H9 (cell line): ENCODE data around the gene MESD. TPM values are rescaled to one million over a fixed set of nuclear protein-coding genes. Genes with fewer than 3 reads are reported as not detected.

Experiments used
- DNase-seq: peaks from one replicate; pipeline ENCODE4 v3.0.0-alpha.2; 2017
- H2AFZ ChIP-seq: one replicate; pipeline ENCODE4 v1.6.1; 2013; ENCODE audit warnings: mild to moderate bottlenecking, low read length, control low read depth, moderate library complexity
- H2AK5ac ChIP-seq: 2 replicates; pipeline ENCODE4 v1.6.1; 2013; ENCODE audit warnings: low read length, control low read depth, mixed read lengths; ENCODE audit not compliant: insufficient read length
- H2BK120ac ChIP-seq: one replicate; pipeline ENCODE4 v1.6.1; 2013; ENCODE audit warnings: low read depth, mild to moderate bottlenecking, low read length, control low read depth, inconsistent platforms; ENCODE audit not compliant: poor library complexity, severe bottlenecking
- H2BK12ac ChIP-seq: 2 replicates; pipeline ENCODE4 v1.6.1; 2013; ENCODE audit warnings: low read length, control low read depth, mixed read lengths, low read depth; ENCODE audit not compliant: insufficient read length
- H2BK15ac ChIP-seq: 2 replicates; pipeline ENCODE4 v1.6.1; 2013; ENCODE audit warnings: low read depth, low read length, control low read depth
- H2BK20ac ChIP-seq: one replicate; pipeline ENCODE4 v1.6.1; 2013; ENCODE audit warnings: low read depth, mild to moderate bottlenecking, low read length, control low read depth, inconsistent platforms; ENCODE audit not compliant: poor library complexity, severe bottlenecking
- H2BK5ac ChIP-seq: 2 replicates; pipeline ENCODE4 v1.6.1; 2013; ENCODE audit warnings: low read length, control low read depth, mixed read lengths; ENCODE audit not compliant: insufficient read length
- H3K14ac ChIP-seq: 2 replicates; pipeline ENCODE4 v1.6.1; 2013; ENCODE audit warnings: low read length, control low read depth; ENCODE audit not compliant: insufficient read depth
- H3K18ac ChIP-seq: 2 replicates; pipeline ENCODE4 v1.6.1; 2013; ENCODE audit warnings: low read depth, mild to moderate bottlenecking, mixed read lengths, low read length, control low read depth; ENCODE audit not compliant: insufficient read length
- H3K23ac ChIP-seq: 2 replicates; pipeline ENCODE4 v1.6.1; 2013; ENCODE audit warnings: low read length, control low read depth, mixed read lengths, low read depth; ENCODE audit not compliant: insufficient read length
- H3K23me2 ChIP-seq: 2 replicates; pipeline ENCODE4 v1.6.1; 2013; ENCODE audit warnings: low read depth, mild to moderate bottlenecking, mixed read lengths, low read length, control low read depth; ENCODE audit not compliant: insufficient read length, poor library complexity, severe bottlenecking
- H3K27ac ChIP-seq: 2 replicates; pipeline ENCODE4 v1.5.1; 2013; ENCODE audit warnings: low read length, control low read depth, mixed read lengths, low read depth; ENCODE audit not compliant: insufficient read length
- H3K27me3 ChIP-seq: 2 replicates; pipeline ENCODE4 v1.6.1; 2013; ENCODE audit warnings: low read length, control low read depth, inconsistent platforms; ENCODE audit not compliant: insufficient read depth
- H3K4ac ChIP-seq: 2 replicates; pipeline ENCODE4 v1.6.1; 2013; ENCODE audit warnings: low read depth, mild to moderate bottlenecking, control low read depth, inconsistent platforms, low read length, moderate library complexity
- H3K4me1 ChIP-seq: 2 replicates; pipeline ENCODE4 v1.6.1; 2013; ENCODE audit warnings: low read length, control low read depth, inconsistent platforms; ENCODE audit not compliant: insufficient read depth
- H3K4me2 ChIP-seq: 2 replicates; pipeline ENCODE4 v1.6.1; 2013; ENCODE audit warnings: low read length, control low read depth, mixed read lengths; ENCODE audit not compliant: insufficient read length, insufficient read depth
- H3K56ac ChIP-seq: 2 replicates; pipeline ENCODE4 v1.6.1; 2013; ENCODE audit warnings: low read depth, mild to moderate bottlenecking, mixed read lengths, low read length, control low read depth; ENCODE audit not compliant: insufficient read length
- H3K79me1 ChIP-seq: 2 replicates; pipeline ENCODE4 v1.6.1; 2013; ENCODE audit warnings: low read depth, mild to moderate bottlenecking, moderate library complexity, low read length, control low read depth, inconsistent platforms; ENCODE audit not compliant: insufficient read depth, poor library complexity, severe bottlenecking
- H3K79me2 ChIP-seq: 2 replicates; pipeline ENCODE4 v1.6.1; 2013; ENCODE audit warnings: low read length, control low read depth, inconsistent platforms; ENCODE audit not compliant: insufficient read depth
- H3K9ac ChIP-seq: 2 replicates; pipeline ENCODE4 v1.6.1; 2013; ENCODE audit warnings: low read length, control low read depth, mixed read lengths; ENCODE audit not compliant: insufficient read length; ENCODE audit errors: extremely low read depth
- H3K9me3 ChIP-seq: one replicate; pipeline ENCODE4 v1.6.1; 2013; ENCODE audit warnings: low read depth, low read length, inconsistent platforms; ENCODE audit not compliant: control insufficient read depth
- H3T11ph ChIP-seq: one replicate; pipeline ENCODE4 v1.6.1; 2013; ENCODE audit warnings: mild to moderate bottlenecking, low read length, control low read depth, inconsistent platforms
- H4K20me1 ChIP-seq: one replicate; pipeline ENCODE4 v1.6.1; 2013; ENCODE audit not compliant: control insufficient read depth, insufficient read length, insufficient read depth
- H4K5ac ChIP-seq: 2 replicates; pipeline ENCODE4 v1.6.1; 2013; ENCODE audit warnings: low read depth, mild to moderate bottlenecking, mixed read lengths, low read length, control low read depth; ENCODE audit not compliant: insufficient read length
- H4K8ac ChIP-seq: replicated peaks from 2 replicates; pipeline ENCODE4 v1.6.1; 2013; ENCODE audit warnings: low read length, control low read depth, mixed read lengths, low read depth; ENCODE audit not compliant: insufficient read length
- H4K91ac ChIP-seq: 2 replicates; pipeline ENCODE4 v1.6.1; 2013; ENCODE audit warnings: low read depth, mild to moderate bottlenecking, moderate library complexity, mixed read lengths, low read length, control low read depth; ENCODE audit not compliant: insufficient read length
- H3K27ac Mint-ChIP-seq, 3 experiments: 2 replicates in 2 of 3; 3 replicates in 1 of 3; pipeline ENCODE4 v1.8.0; 2020 to 2021; ENCODE audit warnings: mixed read lengths in 3 of 3, mild to moderate bottlenecking in 1 of 3, moderate library complexity in 1 of 3
- H3K27me3 Mint-ChIP-seq: 2 replicates; pipeline ENCODE4 v1.8.0; 2021; ENCODE audit warnings: low read depth, mild to moderate bottlenecking, moderate library complexity, mixed read lengths
- H3K36me3 Mint-ChIP-seq, 3 experiments: 2 replicates in 2 of 3; 3 replicates in 1 of 3; pipeline ENCODE4 v1.8.0; 2020 to 2021; ENCODE audit warnings: low read depth in 3 of 3, mixed read lengths in 3 of 3; ENCODE audit not compliant: insufficient read depth in 1 of 3
- H3K4me1 Mint-ChIP-seq, 2 experiments: 2 replicates each; pipeline ENCODE4 v1.8.0; 2020; ENCODE audit warnings: mixed read lengths in 2 of 2
- H3K4me3 Mint-ChIP-seq, 2 experiments: 2 replicates in 1 of 2; 3 replicates in 1 of 2; pipeline ENCODE4 v1.8.0; 2020 to 2021; ENCODE audit warnings: mild to moderate bottlenecking in 2 of 2, mixed read lengths in 2 of 2, moderate library complexity in 1 of 2
- H3K9me3 Mint-ChIP-seq, 2 experiments: 2 replicates in 1 of 2; 3 replicates in 1 of 2; pipeline ENCODE4 v1.8.0; 2020; ENCODE audit warnings: mild to moderate bottlenecking in 2 of 2, mixed read lengths in 2 of 2, moderate library complexity in 1 of 2
- WGBS: extraction: QIAGEN DNeasy Blood & Tissue Kit; methylation state at CpG from one replicate; pipeline ENCODE4 v1.1.7; 2013; ENCODE audit warnings: missing lambda C conversion rate, low lambda C conversion rate, mixed read lengths; ENCODE audit not compliant: insufficient read length; ENCODE audit errors: extremely low coverage; 5-methylcytosine and 5-hydroxymethylcytosine counted together
- total RNA-seq: library from RNA; stranded (reverse); gene quantifications from 2 replicates; pipeline ENCODE4 v1.2.1, GENCODE V29; 2021
- TF ChIP-seq, protein P1 (sequence below): fragments of 200-600 bp; sonication (generic); conservative IDR thresholded peaks from 3 replicates; pipeline ENCODE4 v1.8.0; 2021; ENCODE audit warnings: antibody characterized with exemption, mild to moderate bottlenecking

MESD gene
- total RNA-seq, 1 experiment from 2014 or later: 29.1 TPM

- H3K18ac ChIP-seq: no peak overlapping the region
- peaks cover 3% of the 10 kb centered on the region for H4K20me1 ChIP-seq
- H3K23me2 ChIP-seq: peaks cover 16% of the 10 kb centered on the region
- H2BK120ac ChIP-seq: no peak overlapping the region
- no peak overlapping the region for H2BK15ac ChIP-seq
- no peak overlapping the region for H3K27ac Mint-ChIP-seq
- no peak overlapping the region for H4K8ac ChIP-seq
- H3K4me1 ChIP-seq: no peaks in the 10 kb centered on the region
- no peaks in the 10 kb centered on the region for H3K9me3 Mint-ChIP-seq
- no peak overlapping the region for H3K27ac ChIP-seq
- H3K56ac ChIP-seq: no peak overlapping the region
- H2AK5ac ChIP-seq: no peak overlapping the region
- no peak overlapping the region for H2BK5ac ChIP-seq
- H3T11ph ChIP-seq: no peak overlapping the region
- peaks cover 3 to 8% (median 6%) of the 10 kb centered on the region in 3 experiments; a peak in 3 of 7 replicates for H3K36me3 Mint-ChIP-seq
- H4K5ac ChIP-seq: no peak overlapping the region
- no peak overlapping the region for H3K23ac ChIP-seq
- H2BK12ac ChIP-seq: no peak overlapping the region
- H3K4me1 Mint-ChIP-seq: peaks cover 9 to 20% of the 10 kb centered on the region in 2 experiments
- H4K91ac ChIP-seq: no peak overlapping the region
- H3K4me2 ChIP-seq: peak overlapping the region; percentile 55
- TF ChIP-seq, protein P1, sequence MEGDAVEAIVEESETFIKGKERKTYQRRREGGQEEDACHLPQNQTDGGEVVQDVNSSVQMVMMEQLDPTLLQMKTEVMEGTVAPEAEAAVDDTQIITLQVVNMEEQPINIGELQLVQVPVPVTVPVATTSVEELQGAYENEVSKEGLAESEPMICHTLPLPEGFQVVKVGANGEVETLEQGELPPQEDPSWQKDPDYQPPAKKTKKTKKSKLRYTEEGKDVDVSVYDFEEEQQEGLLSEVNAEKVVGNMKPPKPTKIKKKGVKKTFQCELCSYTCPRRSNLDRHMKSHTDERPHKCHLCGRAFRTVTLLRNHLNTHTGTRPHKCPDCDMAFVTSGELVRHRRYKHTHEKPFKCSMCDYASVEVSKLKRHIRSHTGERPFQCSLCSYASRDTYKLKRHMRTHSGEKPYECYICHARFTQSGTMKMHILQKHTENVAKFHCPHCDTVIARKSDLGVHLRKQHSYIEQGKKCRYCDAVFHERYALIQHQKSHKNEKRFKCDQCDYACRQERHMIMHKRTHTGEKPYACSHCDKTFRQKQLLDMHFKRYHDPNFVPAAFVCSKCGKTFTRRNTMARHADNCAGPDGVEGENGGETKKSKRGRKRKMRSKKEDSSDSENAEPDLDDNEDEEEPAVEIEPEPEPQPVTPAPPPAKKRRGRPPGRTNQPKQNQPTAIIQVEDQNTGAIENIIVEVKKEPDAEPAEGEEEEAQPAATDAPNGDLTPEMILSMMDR: no peak
- H3K27me3 ChIP-seq: no peaks in the 10 kb centered on the region
- no peak overlapping the region for H2BK20ac ChIP-seq
- peaks cover 2% of the 10 kb centered on the region; the same call in 1 of the 2 replicates for H3K79me2 ChIP-seq
- H3K14ac ChIP-seq: no peak overlapping the region
- WGBS: no CpG with 5 or more reads among the region's 42 CpGs
- H3K79me1 ChIP-seq: no peaks in the 10 kb centered on the region
- no peak overlapping the region for H3K9ac ChIP-seq
- no peak overlapping the region for H2AFZ ChIP-seq
- DNase-seq: no peak
- no peaks in the 10 kb centered on the region; the same call in 1 of the 2 replicates for H3K27me3 Mint-ChIP-seq
- H3K4ac ChIP-seq: no peak overlapping the region
- H3K4me3 Mint-ChIP-seq: peak overlapping the region; percentile 75 to 90
- no peaks in the 10 kb centered on the region for H3K9me3 ChIP-seq
These were observed 12.4 kb upstream of the MESD start for GRCh38 chr15:81002009-81002330.
